ENCODE data around the gene TMEM8B.
"Not testable (repeated sequence)": the region's sequence is repeated elsewhere in the genome, so short reads cannot be mapped to it uniquely, and the experiment has no call there.

TMEM8B gene

DNA sequence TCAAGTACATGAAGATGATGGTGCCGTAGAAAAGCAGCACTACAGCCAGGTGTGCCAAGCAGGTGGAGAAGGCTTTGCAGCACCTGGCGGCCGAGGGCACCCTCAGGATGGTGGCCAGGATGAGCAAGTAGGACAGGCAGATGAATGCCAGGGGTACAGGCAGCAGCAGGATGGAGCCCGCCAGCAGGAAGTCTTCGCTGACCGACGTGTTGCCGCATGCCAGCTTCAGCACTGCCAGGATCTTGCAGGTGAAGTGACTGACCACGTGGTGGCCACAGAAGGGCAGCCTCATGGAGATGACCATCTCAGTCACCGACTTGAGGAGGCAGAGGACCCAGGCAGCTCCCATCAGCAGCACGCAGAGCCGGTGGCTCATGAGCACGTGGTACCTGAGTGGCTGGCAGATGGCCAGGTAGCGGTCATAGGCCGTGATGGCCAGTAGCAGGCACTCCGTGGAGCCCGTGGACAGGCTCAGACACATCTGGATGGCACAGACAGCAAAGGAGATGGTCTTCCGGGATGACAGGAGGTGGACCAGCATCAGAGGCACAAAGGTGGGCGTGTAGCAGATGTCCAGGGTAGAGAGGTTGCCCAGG, 40.7 kb downstream of the TMEM8B start:
- no peak for DNase-seq

DNA sequence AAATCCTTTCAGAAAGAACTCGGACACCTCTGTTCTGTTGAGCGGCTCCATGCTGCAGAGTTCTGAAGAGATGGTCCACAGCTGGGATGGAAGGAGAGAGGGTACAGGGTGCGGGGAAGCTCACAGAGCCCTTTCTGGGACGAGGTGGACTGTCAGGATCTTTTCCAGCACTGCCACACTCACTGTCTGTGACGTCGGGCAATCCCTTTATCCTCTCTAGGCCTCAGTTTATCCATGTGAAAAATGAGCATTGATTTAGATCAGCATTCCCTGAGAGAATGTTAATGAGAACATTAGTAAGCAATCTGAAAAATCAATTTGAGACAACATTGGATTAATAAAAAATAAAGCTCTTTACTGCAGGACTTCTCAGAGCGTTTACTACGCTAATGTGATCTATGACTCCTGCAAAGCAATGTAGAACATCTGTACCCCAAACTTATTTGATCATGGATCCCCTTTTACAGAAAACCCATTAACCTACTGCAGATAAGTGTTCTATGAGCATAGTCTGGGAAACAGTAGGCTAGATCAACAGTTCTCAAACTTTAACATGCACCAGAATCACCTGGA, 41.4 kb downstream of the TMEM8B start, which contains the start of gene OR13J1:
Gene OR13J1, minus strand, starts transcription at position 51 of the 573 bp plus-strand sequence. Its CDS starts 0 bp downstream, at position 51.
- no peak for DNase-seq

DNA sequence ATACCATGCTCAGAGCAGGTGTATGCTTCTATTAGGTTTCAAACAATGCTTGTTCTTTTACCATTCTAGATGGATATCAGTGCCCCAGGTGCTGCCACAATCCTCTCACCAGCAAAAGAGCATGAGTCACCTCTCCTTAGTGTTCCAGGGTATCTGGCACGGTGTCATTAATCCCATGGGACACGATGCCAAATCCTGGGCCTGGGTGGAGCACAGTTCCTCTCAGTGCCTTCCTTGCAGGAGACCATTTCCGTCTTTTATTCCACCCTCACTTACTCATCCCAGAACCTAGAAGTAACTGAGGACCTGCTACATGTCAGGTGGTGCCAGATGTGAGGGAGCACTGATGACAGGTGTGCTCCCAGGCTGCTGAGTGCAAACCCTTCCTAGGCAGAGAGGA, 42.5 kb downstream of the TMEM8B start:
- DNase-seq: no peak

- no peak for DNase-seq
Observed at GRCh38 chr9:35872505-35872904, 43.5 kb downstream of the TMEM8B start.

DNA sequence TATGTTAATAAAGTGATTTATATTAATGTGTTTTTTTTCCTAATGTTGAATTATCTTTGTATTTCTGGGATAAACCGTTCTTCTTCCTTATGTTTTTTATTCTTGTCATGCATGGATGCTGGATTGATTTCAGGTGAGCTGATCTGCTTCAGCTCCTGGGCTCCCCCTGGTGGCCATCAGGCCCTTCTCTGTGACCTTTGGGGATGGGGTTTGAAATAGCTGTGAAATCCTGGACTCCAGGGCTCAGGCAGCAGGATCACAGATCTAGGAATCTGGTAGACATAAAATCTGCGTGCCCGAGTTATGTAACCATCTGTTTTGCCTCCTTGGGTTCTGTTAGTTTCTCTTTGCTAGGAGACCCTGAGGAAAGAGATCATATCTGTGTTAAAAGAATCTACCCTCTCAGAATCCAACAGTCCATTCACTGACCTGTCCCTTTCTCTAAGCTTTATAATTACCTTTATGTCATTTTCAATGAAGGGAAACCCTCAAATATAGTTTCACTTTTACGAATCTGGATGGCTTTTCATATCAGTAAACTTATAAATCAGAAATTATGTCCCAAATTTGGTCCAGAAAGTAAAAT, 53.3 kb downstream of the TMEM8B start:
- peak; percentile 92 for DNase-seq

DNA sequence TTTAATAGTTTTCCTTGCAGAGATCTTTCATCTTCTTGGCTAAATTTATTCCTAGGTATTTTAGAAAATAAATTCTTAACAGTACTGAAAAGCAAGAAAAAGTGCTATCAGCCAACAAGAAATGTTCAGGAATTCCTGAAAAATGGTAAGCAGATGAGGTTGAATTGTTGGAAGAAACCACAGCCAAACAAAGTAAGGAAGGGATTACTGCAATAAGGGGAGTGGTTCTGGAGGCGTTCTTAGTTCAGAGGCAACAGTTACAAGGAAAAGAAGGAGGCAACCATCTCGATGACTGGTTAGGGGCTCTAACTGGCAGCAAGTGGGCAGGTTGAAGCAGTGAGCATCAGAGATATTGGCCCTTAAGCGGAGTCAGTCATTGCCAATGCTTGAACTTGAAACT, 54.0 kb downstream of the TMEM8B start:
- DNase-seq: peak; percentile 35

GRCh38 chr9:35884908-35885307, 55.9 kb downstream of the TMEM8B start:
- DNase-seq: not testable (repeated sequence)

DNA sequence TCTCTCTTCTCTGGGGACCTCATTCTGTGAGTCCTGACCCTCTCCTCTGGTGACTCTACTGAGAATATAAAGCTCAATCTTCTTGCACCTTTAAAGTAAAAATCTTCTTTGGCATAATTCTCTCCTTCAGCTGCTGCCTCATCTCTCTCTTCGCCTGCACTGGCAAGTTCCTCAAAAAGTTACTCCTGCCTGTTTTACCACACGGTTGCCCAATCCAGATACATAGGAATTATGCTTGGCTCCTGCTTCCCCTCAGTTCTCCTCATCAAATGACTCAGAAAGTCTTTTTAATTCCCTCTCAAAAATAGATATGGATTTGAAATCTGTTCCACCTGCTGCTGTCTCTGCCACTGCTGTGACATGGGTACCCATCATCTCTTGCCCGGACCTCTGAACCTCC, 62.6 kb downstream of the TMEM8B start:
- no peak for DNase-seq

- DNase-seq: no peak
Observed at GRCh38 chr9:35892051-35892450, 63.0 kb downstream of the TMEM8B start.

DNA sequence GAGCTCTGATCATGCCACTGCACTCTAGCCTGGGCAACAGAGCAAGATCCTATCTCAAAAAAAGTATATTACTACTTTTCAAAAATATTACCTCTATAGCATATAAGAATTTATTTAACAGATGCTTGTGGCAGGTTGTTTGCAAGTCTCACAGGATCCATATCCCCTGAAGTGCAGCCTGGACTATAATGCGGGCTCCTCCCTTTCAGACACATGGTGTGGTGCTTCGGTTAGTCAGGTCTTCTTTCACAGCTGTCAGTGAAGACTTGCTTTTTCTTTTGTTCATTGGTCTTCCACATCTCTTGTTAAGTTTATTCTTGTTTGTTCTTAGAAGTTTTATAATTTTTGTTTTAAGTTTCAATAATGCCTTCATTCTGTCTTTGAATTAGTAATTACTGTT, 67.5 kb downstream of the TMEM8B start:
- no peak for DNase-seq

GRCh38 chr9:35897376-35898099, 68.5 kb downstream of the TMEM8B start:
- not testable (repeated sequence) for DNase-seq

- DNase-seq: no peak
Observed at GRCh38 chr9:35898337-35898736, 69.3 kb downstream of the TMEM8B start.

- no peak for DNase-seq
Observed at GRCh38 chr9:35899021-35899420, 70.0 kb downstream of the TMEM8B start.

DNA sequence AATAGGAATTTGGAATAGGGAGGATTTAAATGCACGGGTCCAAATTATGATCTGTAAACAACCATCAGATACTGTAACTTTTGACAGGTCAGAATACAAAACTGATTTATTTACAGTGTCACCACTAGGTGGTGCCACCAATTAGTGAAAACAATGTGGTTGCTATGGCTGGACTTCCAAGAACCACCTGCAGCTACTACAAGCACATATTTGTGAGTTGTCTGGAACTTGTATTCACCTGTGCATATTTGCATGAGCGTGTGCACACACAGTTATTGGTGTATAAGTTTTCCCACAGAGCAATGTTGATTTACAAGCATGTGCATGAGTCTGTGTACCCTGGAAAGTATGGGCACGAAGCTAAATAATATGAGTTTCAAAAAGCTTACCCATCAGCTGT, 74.0 kb downstream of the TMEM8B start:
- DNase-seq: peak; percentile 81

- DNase-seq: no peak
Observed at GRCh38 chr9:35904338-35904737, 75.3 kb downstream of the TMEM8B start.

DNA sequence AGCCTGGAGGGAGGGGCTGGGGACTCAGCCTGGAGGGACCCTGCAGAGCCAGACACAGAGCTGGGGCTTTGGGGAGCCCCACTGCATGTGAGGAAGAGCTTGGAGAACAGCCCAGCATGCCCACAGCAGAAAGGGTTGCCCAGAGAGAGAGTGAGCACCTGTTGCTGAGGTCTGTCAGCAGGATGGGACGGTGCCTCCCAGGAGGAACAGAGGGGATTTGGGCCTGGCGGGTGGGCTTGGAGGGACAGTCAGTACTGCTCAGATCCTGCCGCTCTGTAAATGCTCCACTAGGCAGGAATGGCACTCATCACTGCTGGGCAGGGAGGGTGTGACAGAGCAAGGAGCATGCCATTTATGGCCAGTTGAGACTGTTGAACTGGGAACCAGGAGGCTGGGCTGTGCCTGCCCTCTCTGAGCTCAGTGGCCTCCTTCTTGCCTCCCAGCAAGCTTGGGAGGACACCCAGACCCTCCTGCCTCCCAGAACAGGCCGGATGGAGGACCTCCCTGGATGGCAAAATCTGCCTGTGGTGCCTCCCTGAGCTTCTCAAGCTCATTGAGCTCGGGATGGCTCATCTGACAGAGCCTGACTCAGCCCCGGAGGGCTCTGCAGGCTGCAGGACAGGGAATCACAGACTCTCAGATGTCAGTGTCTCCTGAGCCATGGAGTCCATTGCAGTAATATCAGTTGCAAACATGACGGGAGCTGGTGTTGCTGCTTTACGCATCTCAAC, 76.2 kb downstream of the TMEM8B start:
- no peak for DNase-seq

DNA sequence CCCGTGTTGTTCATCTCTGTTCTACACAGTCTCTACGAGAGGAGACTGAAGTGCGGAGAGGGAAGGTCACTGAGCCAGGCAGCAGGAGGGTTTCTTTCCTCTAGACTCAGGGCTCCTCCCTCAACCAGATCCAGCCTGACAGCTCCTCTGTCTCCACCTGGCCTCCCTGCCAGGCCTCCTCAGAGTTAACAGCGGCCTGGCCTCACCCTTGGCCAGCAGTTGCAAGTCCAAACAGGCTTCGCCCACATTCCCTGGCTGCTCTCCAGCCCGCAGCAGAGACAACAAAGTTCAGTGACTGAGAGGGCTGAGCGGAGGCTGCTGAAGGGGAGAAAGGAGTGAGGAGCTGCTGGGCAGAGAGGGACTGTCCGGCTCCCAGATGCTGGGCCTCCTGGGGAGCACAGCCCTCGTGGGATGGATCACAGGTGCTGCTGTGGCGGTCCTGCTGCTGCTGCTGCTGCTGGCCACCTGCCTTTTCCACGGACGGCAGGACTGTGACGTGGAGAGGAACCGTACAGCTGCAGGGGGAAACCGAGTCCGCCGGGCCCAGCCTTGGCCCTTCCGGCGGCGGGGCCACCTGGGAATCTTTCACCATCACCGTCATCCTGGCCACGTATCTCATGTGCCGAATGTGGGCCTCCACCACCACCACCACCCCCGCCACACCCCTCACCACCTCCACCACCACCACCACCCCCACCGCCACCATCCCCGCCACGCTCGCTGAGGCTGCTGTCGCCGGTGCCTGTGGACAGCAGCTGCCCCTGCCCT, 77.1 kb downstream of the TMEM8B start, which contains the start of gene HRCT1:
Gene HRCT1, plus strand, starts transcription at position 291 of the 768 bp plus-strand sequence. Its CDS starts 86 bp downstream, at position 377.
- peak; percentile 74 for DNase-seq

DNA sequence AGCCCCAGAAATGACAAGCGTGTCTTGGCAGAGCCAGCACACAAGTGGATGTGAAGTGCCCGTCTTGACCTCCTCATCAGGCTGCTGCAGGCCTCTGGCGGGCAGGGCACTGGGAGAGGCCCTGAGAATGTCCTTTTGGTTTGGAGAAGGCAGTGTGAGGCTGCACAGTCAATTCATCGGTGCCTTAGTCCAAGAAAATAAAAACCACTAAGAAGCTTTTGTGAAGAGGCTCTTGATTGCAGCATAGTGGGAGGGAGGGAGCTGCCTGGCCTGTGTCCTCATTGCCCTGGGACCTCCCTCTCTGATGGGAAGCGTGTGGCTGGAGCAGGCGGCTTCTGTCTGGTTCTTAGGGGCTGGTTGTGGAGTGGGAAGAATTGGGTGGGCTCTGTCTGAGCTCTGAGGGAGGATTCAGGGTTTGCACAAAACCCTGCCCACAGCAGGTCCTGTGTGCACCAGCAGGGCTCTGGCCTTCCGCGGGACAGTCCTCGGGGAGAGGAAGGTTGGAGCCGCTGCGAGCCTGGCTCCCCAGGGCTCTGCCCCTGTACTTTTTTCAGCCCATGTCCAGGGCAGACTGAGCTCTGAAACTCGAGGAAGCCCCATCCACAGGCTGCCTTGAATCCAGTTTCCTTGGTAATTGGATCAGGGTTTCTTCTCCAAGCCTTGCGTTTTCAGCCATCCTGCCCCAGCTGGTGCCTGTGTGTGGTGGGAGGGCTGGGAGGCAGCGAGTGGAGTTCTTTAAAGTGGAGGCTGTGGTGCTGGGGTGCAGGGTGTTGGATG, 78.1 kb downstream of the TMEM8B start:
- peak; percentile 28 for DNase-seq

GRCh38 chr9:35907711-35908503, 78.9 kb downstream of the TMEM8B start:
- peak; percentile 86 for DNase-seq

GRCh38 chr9:35908504-35909125, 79.6 kb downstream of the TMEM8B start:
- no peak for DNase-seq
